Testis (tissue), 2 donors: Measurements from ENCODE around the gene FOLR3.

Source experiments
- POLR2A ChIP-seq: fragments of 450-650 bp; IDR thresholded peaks from one replicate; pipeline ENCODE4 v1.6.1; 2017; ENCODE audit warnings: antibody characterized with exemption, mild to moderate bottlenecking, moderate library complexity
- TF ChIP-seq, protein P1 (sequence below), 3 experiments: fragments of 450-650 bp in 2 of 3; fragments of 200-600 bp in 1 of 3; sonication (generic) in 1 of 3; IDR thresholded peaks; one replicate each; pipeline ENCODE4 v1.5.1; 2016 to 2019; ENCODE audit warnings: antibody characterized with exemption in 3 of 3, mild to moderate bottlenecking in 2 of 3, moderate library complexity in 1 of 3

DNA sequence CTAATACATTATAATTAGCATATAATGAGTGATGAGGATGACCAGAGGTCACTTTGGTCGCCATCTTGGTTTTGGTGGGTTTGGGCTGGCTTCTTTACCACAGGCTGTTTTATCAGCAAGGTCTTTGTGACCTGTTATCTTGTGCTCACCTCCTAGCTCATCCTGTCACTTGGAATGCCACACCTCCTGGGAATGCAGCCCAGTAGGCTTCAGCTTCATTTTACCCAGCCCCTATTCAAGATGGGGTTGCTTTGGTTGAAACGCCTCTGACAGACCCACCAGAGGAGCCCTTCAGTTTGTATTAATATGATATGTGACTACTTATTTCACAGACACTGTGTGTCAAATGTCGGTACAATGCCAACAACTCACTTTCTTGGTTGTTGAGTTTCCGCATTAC lies 20.2 kb downstream of the FOLR3 start:
- TF ChIP-seq, protein P1, sequence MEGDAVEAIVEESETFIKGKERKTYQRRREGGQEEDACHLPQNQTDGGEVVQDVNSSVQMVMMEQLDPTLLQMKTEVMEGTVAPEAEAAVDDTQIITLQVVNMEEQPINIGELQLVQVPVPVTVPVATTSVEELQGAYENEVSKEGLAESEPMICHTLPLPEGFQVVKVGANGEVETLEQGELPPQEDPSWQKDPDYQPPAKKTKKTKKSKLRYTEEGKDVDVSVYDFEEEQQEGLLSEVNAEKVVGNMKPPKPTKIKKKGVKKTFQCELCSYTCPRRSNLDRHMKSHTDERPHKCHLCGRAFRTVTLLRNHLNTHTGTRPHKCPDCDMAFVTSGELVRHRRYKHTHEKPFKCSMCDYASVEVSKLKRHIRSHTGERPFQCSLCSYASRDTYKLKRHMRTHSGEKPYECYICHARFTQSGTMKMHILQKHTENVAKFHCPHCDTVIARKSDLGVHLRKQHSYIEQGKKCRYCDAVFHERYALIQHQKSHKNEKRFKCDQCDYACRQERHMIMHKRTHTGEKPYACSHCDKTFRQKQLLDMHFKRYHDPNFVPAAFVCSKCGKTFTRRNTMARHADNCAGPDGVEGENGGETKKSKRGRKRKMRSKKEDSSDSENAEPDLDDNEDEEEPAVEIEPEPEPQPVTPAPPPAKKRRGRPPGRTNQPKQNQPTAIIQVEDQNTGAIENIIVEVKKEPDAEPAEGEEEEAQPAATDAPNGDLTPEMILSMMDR (IDR thresholded peaks at IDR 0.05): no peak
- TF ChIP-seq POLR2A: no peak
